Spleen (tissue), 11 donors: ENCODE data around the gene UIMC1. TPM values are rescaled to one million over a fixed set of nuclear protein-coding genes. Genes with fewer than 3 reads are reported as not detected.

Source experiments
- DNase-seq: peaks from one replicate; pipeline ENCODE4 v3.0.0-alpha.2; 2020
- H3K27ac ChIP-seq, 8 donors: fragments of 200-600 bp; sonication (generic) in 7 of 8; 1 replicate in 4 of 8; 2 replicates in 4 of 8; pipeline versions ENCODE4 v1.5.0 to v1.8.0; 2016 to 2021; ENCODE audit warnings: inconsistent platforms in 4 of 8, mild to moderate bottlenecking in 4 of 8, moderate library complexity in 1 of 8
- H3K27me3 ChIP-seq, 7 donors: fragments of 200-600 bp; sonication (generic) in 6 of 7; replicated peaks in 1 of 7; 1 replicate in 4 of 7; 2 replicates in 3 of 7; pipeline versions ENCODE4 v1.5.0 to v1.8.0; 2016 to 2021; ENCODE audit warnings: inconsistent platforms in 3 of 7, mild to moderate bottlenecking in 1 of 7
- H3K36me3 ChIP-seq, 6 donors: fragments of 200-600 bp; sonication (generic) in 5 of 6; 1 replicate in 4 of 6; 2 replicates in 2 of 6; pipeline versions ENCODE4 v1.5.0 to v1.8.0; 2016 to 2021; ENCODE audit warnings: inconsistent platforms in 2 of 6
- H3K4me1 ChIP-seq, 6 donors: fragments of 200-600 bp; sonication (generic) in 5 of 6; 1 replicate in 3 of 6; 2 replicates in 3 of 6; pipeline versions ENCODE4 v1.5.0 to v1.8.0; 2016 to 2021; ENCODE audit warnings: inconsistent platforms in 3 of 6
- H3K4me3 ChIP-seq, 8 donors: fragments of 200-600 bp; sonication (generic) in 7 of 8; 1 replicate in 4 of 8; 2 replicates in 4 of 8; pipeline versions ENCODE4 v1.5.0 to v1.8.0; 2016 to 2021; ENCODE audit warnings: inconsistent platforms in 4 of 8, mild to moderate bottlenecking in 4 of 8, moderate library complexity in 2 of 8
- H3K9me3 ChIP-seq, 8 donors: fragments of 200-600 bp; sonication (generic) in 7 of 8; 1 replicate in 4 of 8; 2 replicates in 4 of 8; pipeline versions ENCODE4 v1.5.0 to v1.8.0; 2016 to 2021; ENCODE audit warnings: inconsistent platforms in 4 of 8
- CTCF ChIP-seq, 11 experiments: fragments of 200-600 bp in 7 of 11; fragments of 450-650 bp in 4 of 11; sonication (generic) in 4 of 11; IDR thresholded peaks in 8 of 11; conservative IDR thresholded peaks in 3 of 11; 1 replicate in 7 of 11; 2 replicates in 4 of 11; pipeline versions ENCODE4 v1.4.0 to v1.8.0; 2016 to 2021; ENCODE audit warnings: antibody characterized with exemption in 11 of 11, inconsistent platforms in 4 of 11, mild to moderate bottlenecking in 1 of 11
- POLR2A ChIP-seq, 3 donors: fragments of 450-650 bp; IDR thresholded peaks; one replicate each; pipeline ENCODE4 v1.5.1; 2017; ENCODE audit warnings: antibody characterized with exemption in 3 of 3, mild to moderate bottlenecking in 1 of 3
- POLR2AphosphoS5 ChIP-seq, 3 donors: sonication (generic); formaldehyde crosslinking; IDR thresholded peaks; one replicate each; pipeline ENCODE4 v1.5.1; 2017; ENCODE audit warnings: antibody characterized with exemption in 3 of 3
- WGBS, 5 donors: extraction: QIAGEN DNeasy Blood & Tissue Kit in 3 of 5; methylation state at CpG; one replicate each; pipeline versions ENCODE4 v1.1.5 to v1.1.7; 2013 to 2018; 5-methylcytosine and 5-hydroxymethylcytosine counted together
- intact Hi-C: fragments of 100-400 bp; cut with DNase I; formaldehyde crosslinking; loops from one replicate; pipeline ENCODE4 v1.15.0; 2023; ENCODE audit warnings: low total_unique reads
- polyA plus RNA-seq, 3 donors: library from polyadenylated mRNA; stranded (reverse); fragments of 200-250 nt; gene quantifications; one replicate each; pipeline ENCODE4 v1.2.1, GENCODE V29; 2013
- total RNA-seq, 7 donors: library from RNA; depleted of rRNA in 3 of 7; stranded (reverse); fragments of >200 nt in 3 of 7; fragmentation: NEBNext Ultra II Directional in 4 of 7; extraction: Animal tissue kit (Norgen Biotek cat#: 25700) in 4 of 7; gene quantifications; one replicate each; pipeline versions ENCODE4 v1.1.0 to v1.2.1, GENCODE V29; 2016 to 2021
- donor health status: healthy with polysubstance abuse.
- donor health status: DM: no; HTN: no; CAD: no; lungs with moderate emphysema.
- donor health status: DM: no; HTN: no; CAD: no.
- donor health status: Bipolar disorder and iron deficiency.
- donor health status: healthy.
- donor health status: DM: no; HTN: no; CAD: no.
- donor health status: DM: yes; HTN: yes; CAD: no.

UIMC1 gene
- total and polyA plus RNA-seq, 10 donors = 34.4 to 81.8 (median 53.8) TPM

GRCh38 chr5:176954050-176954449, 52.5 kb downstream of the UIMC1 start:
- H3K27me3 ChIP-seq = no peaks in the 10 kb centered on the region
- H3K4me3 ChIP-seq = no peak overlapping the region
- TF ChIP-seq POLR2A (IDR thresholded peaks at IDR 0.05) = no peak
- TF ChIP-seq CTCF (IDR thresholded peaks at IDR 0.05 in 8 of 11, conservative IDR thresholded peaks at IDR 0.05 in 3 of 11) = no peak
- TF ChIP-seq POLR2AphosphoS5 (IDR thresholded peaks at IDR 0.05) = no peak
- DNase-seq = no peak
- peaks cover 8 to 91% (median 62%) of the 10 kb centered on the region in 6 donors for H3K36me3 ChIP-seq
- peaks cover 0 to 7% (median 0%) of the 10 kb centered on the region in 6 donors for H3K4me1 ChIP-seq
- H3K27ac ChIP-seq = no peak overlapping the region
- 93 to 98% (median 94%) methylated on average over 2 of the region's 2 CpGs for WGBS, 5 donors
- intact Hi-C loops = no loop called here
- H3K9me3 ChIP-seq = no peaks in the 10 kb centered on the region

- TF ChIP-seq CTCF (IDR thresholded peaks at IDR 0.05 in 8 of 11, conservative IDR thresholded peaks at IDR 0.05 in 3 of 11) (no peak), POLR2AphosphoS5 (IDR thresholded peaks at IDR 0.05) (no peak), POLR2A (IDR thresholded peaks at IDR 0.05) (no peak)
- Histone ChIP-seq H3K4me1 (no peaks in the 10 kb centered on the region), H3K9me3 (no peaks in the 10 kb centered on the region), H3K27me3 (no peaks in the 10 kb centered on the region), H3K27ac (no peak overlapping the region), H3K36me3 (peaks cover 8 to 99% (median 70%) of the 10 kb centered on the region in 6 donors), H3K4me3 (no peak overlapping the region)
- DNase-seq = no peak
- intact Hi-C loops = no loop called here
- 88 to 92% (median 89%) methylated on average over 7 of the region's 7 CpGs for WGBS, 5 donors
Measured at GRCh38 chr5:176952531-176953193, 53.9 kb downstream of the UIMC1 start.

- H3K36me3 ChIP-seq = peaks cover 0 to 99% (median 74%) of the 10 kb centered on the region in 6 donors
- intact Hi-C loops = no loop called here
- H3K4me3 ChIP-seq = no peak overlapping the region
- DNase-seq = no peak
- H3K27me3 ChIP-seq = no peaks in the 10 kb centered on the region
- no peaks in the 10 kb centered on the region for H3K9me3 ChIP-seq
- H3K27ac ChIP-seq = no peak overlapping the region
- TF ChIP-seq CTCF (IDR thresholded peaks at IDR 0.05 in 8 of 11, conservative IDR thresholded peaks at IDR 0.05 in 3 of 11) (no peak), POLR2A (IDR thresholded peaks at IDR 0.05) (peak in 1 of 3 donors; percentile 0)
- no peaks in the 10 kb centered on the region for H3K4me1 ChIP-seq
- 84 to 95% (median 92%) methylated on average over 1 of the region's 1 CpG for WGBS, 5 donors
Measured at GRCh38 chr5:176948458-176948857, 58.1 kb downstream of the UIMC1 start.

GRCh38 chr5:176947847-176948246, 58.7 kb downstream of the UIMC1 start:
- Histone ChIP-seq H3K36me3 (peaks cover 0 to 100% (median 78%) of the 10 kb centered on the region in 6 donors), H3K27me3 (no peaks in the 10 kb centered on the region), H3K4me1 (no peaks in the 10 kb centered on the region), H3K4me3 (no peak overlapping the region), H3K27ac (no peak overlapping the region), H3K9me3 (no peaks in the 10 kb centered on the region)
- 81 to 91% (median 88%) methylated on average over 2 of the region's 2 CpGs for WGBS, 5 donors
- TF ChIP-seq CTCF (IDR thresholded peaks at IDR 0.05 in 8 of 11, conservative IDR thresholded peaks at IDR 0.05 in 3 of 11) = no peak
- no peak for DNase-seq
- intact Hi-C loops = no loop called here
